ENCODE measurements around the gene PARM1.

GRCh38 chr4:74950200-74950599, 17.3 kb downstream of the PARM1 start:
- TF ChIP-seq CTCF (IDR thresholded peaks at IDR 0.05) (no peak), POLR2A (IDR thresholded peaks at IDR 0.05) (no peak)
